ENCODE data around the gene MRPL24.

DNA sequence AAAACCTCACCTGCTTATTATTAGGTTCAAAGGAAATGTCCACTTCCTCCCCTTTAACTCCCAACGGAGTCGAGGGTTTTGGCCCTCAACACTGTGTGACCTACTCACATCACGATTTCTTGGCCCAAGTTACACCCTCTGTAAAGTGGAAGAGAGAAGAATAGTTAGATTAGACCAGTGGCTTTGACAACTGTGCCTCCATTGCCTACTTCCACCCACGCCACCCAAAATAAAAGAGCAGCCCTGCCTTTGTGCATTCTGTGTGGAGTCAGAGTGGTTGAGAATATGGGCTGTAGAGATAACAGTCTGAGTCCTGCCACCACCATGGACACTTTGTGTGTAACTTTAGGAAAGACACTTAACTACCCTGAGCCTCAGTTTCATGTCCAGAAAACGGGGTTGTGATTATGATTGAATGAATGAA is 14.7 kb upstream of the MRPL24 start:
- no peak for TF ChIP-seq POLR2AphosphoS5 (IDR thresholded peaks at IDR 0.05; ENCODE audit: low read depth, low read length)
- TF ChIP-seq, protein P1, sequence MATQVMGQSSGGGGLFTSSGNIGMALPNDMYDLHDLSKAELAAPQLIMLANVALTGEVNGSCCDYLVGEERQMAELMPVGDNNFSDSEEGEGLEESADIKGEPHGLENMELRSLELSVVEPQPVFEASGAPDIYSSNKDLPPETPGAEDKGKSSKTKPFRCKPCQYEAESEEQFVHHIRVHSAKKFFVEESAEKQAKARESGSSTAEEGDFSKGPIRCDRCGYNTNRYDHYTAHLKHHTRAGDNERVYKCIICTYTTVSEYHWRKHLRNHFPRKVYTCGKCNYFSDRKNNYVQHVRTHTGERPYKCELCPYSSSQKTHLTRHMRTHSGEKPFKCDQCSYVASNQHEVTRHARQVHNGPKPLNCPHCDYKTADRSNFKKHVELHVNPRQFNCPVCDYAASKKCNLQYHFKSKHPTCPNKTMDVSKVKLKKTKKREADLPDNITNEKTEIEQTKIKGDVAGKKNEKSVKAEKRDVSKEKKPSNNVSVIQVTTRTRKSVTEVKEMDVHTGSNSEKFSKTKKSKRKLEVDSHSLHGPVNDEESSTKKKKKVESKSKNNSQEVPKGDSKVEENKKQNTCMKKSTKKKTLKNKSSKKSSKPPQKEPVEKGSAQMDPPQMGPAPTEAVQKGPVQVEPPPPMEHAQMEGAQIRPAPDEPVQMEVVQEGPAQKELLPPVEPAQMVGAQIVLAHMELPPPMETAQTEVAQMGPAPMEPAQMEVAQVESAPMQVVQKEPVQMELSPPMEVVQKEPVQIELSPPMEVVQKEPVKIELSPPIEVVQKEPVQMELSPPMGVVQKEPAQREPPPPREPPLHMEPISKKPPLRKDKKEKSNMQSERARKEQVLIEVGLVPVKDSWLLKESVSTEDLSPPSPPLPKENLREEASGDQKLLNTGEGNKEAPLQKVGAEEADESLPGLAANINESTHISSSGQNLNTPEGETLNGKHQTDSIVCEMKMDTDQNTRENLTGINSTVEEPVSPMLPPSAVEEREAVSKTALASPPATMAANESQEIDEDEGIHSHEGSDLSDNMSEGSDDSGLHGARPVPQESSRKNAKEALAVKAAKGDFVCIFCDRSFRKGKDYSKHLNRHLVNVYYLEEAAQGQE (IDR thresholded peaks at IDR 0.05; ENCODE audit: insufficient read depth in 1 of 2, low read depth in 2 of 2, low read length in 2 of 2) = no peak
- TF ChIP-seq TAF1 (IDR thresholded peaks at IDR 0.05; ENCODE audit: borderline replicate concordance, insufficient read depth, low read length) = no peak
- no peak for TF ChIP-seq SIN3A (IDR thresholded peaks at IDR 0.05; ENCODE audit: borderline replicate concordance, insufficient read depth, low read length)
- no peak for TF ChIP-seq FOXP2 (optimal IDR thresholded peaks at IDR 0.05; ENCODE audit: borderline replicate concordance, extremely low read depth, extremely low read length, insufficient read depth)
